Stimulated activated effector memory CD8-positive, alpha-beta T cell treated with anti-CD3 and anti-CD28 coated beads, Interleukin-12 subunit alpha, Interleukin-12 subunit beta, amount 100 ng/mL, for 72 hours (primary cell): ENCODE results near the gene SLC9A3.
A peak's percentile ranks its signal among the peaks of the same experiment; 100 is the strongest.

ENCODE experiments used
- ATAC-seq: fragments of 150-1000 bp; cut with Tn5 transposase; 2 replicates; pipeline ENCODE4 v1.10.0; 2021
- DNase-seq, 2 donors: peaks; one replicate each; pipeline ENCODE4 v3.0.0; 2021 to 2022; ENCODE audit warnings: low spot score in 2 of 2
- H3K27ac Mint-ChIP-seq: one replicate; pipeline ENCODE4 v1.8.0; 2022; ENCODE audit warnings: mild to moderate bottlenecking, mixed read lengths
- H3K36me3 Mint-ChIP-seq: one replicate; pipeline ENCODE4 v1.8.0; 2022; ENCODE audit warnings: mild to moderate bottlenecking, mixed read lengths
- H3K4me1 Mint-ChIP-seq: one replicate; pipeline ENCODE4 v1.8.0; 2022; ENCODE audit warnings: mixed read lengths
- H3K4me3 Mint-ChIP-seq: one replicate; pipeline ENCODE4 v1.8.0; 2022; ENCODE audit warnings: mild to moderate bottlenecking, mixed read lengths
- H3K9me3 Mint-ChIP-seq: one replicate; pipeline ENCODE4 v1.8.0; 2022; ENCODE audit warnings: mixed read lengths

The SLC9A3 gene

GRCh38 chr5:452978-453710, 71.1 kb downstream of the SLC9A3 start:
- Mint-ChIP-seq H3K4me1 (peaks cover 54% of the 10 kb centered on the region), H3K4me3 (no peak overlapping the region), H3K9me3 (peaks cover 8% of the 10 kb centered on the region), H3K36me3 (peaks cover 99% of the 10 kb centered on the region), H3K27ac (peak overlapping the region; percentile 72)
- no peak for ATAC-seq
- DNase-seq = no peak

- H3K9me3 Mint-ChIP-seq = peaks cover 8% of the 10 kb centered on the region
- H3K4me1 Mint-ChIP-seq = peaks cover 60% of the 10 kb centered on the region
- H3K4me3 Mint-ChIP-seq = no peak overlapping the region
- H3K36me3 Mint-ChIP-seq = peaks cover 100% of the 10 kb centered on the region
- ATAC-seq (no peak), DNase-seq (no peak)
- peak overlapping the region; percentile 72 for H3K27ac Mint-ChIP-seq
Observed at GRCh38 chr5:451587-452458, 72.4 kb downstream of the SLC9A3 start.

- DNase-seq (no peak), ATAC-seq (no peak)
- Mint-ChIP-seq H3K27ac (peak overlapping the region; percentile 30), H3K4me3 (no peak overlapping the region), H3K4me1 (peaks cover 71% of the 10 kb centered on the region), H3K9me3 (peaks cover 8% of the 10 kb centered on the region), H3K36me3 (peaks cover 99% of the 10 kb centered on the region)
Observed at GRCh38 chr5:449151-449550, 75.1 kb downstream of the SLC9A3 start.

- ATAC-seq = no peak
- no peak for DNase-seq
- H3K9me3 Mint-ChIP-seq = peaks cover 8% of the 10 kb centered on the region
- H3K27ac Mint-ChIP-seq = peak overlapping the region; percentile 30
- no peak overlapping the region for H3K4me3 Mint-ChIP-seq
- peaks cover 99% of the 10 kb centered on the region for H3K36me3 Mint-ChIP-seq
- H3K4me1 Mint-ChIP-seq = peaks cover 71% of the 10 kb centered on the region
Observed at GRCh38 chr5:448766-449090, 75.5 kb downstream of the SLC9A3 start.

- Mint-ChIP-seq H3K36me3 (peaks cover 99% of the 10 kb centered on the region), H3K27ac (peak overlapping the region; percentile 32), H3K4me3 (no peak overlapping the region), H3K4me1 (peaks cover 70% of the 10 kb centered on the region), H3K9me3 (peaks cover 8% of the 10 kb centered on the region)
- ATAC-seq (no peak), DNase-seq (no peak)
Observed at GRCh38 chr5:448061-448765, 76.0 kb downstream of the SLC9A3 start.

- no peak for DNase-seq
- Mint-ChIP-seq H3K9me3 (peaks cover 8% of the 10 kb centered on the region), H3K4me3 (no peak overlapping the region), H3K4me1 (peaks cover 65% of the 10 kb centered on the region), H3K27ac (peak overlapping the region; percentile 32), H3K36me3 (peaks cover 96% of the 10 kb centered on the region)
- ATAC-seq = no peak
Observed at GRCh38 chr5:447501-447900, 76.7 kb downstream of the SLC9A3 start.

GRCh38 chr5:446883-447263, 77.4 kb downstream of the SLC9A3 start:
- H3K4me3 Mint-ChIP-seq = no peak overlapping the region
- peaks cover 64% of the 10 kb centered on the region for H3K4me1 Mint-ChIP-seq
- ATAC-seq = peak; percentile 22
- peaks cover 93% of the 10 kb centered on the region for H3K36me3 Mint-ChIP-seq
- peak overlapping the region; percentile 64 for H3K27ac Mint-ChIP-seq
- DNase-seq = no peak
- H3K9me3 Mint-ChIP-seq = peaks cover 2% of the 10 kb centered on the region

DNA sequence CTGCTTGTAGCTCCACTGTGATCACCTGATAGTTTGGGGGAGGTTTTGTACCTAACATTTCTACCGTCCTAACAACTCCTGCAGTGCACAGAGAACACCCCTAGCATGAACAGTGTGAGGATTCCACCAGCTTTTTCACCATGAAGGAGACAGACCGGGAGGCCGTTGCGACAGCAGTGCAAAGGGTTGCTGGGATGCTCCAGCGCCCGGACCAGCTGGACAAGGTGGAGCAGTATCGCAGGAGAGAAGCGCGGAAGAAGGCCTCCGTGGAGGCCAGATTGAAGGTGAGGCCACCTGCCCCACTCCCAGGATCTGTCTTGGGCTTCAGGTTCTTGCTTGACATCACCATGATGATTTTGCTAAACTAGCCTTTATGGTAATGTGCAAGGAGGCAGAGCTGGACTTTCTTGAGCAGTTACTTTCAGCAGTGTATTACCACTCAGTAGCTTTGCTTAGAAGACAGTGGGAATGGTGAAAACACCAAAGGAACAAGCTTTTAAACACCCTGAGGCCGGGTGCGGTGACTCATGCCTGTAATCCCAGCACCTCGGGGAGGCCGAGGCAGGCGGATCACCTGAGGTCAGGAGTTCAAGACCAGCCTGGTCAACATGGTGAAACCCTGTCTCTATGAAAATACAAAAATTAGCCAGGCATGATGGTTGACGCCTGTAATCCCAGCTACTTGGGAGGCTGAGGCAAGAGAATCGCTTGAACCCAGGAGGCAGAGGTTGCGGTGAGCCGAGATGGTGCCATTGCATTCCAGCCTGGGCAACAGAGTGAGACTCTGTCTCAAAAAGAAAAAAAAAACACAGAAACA, 78.0 kb downstream of the SLC9A3 start:
- no peak for DNase-seq
- Mint-ChIP-seq H3K27ac (peak overlapping the region; percentile 64), H3K36me3 (peaks cover 87% of the 10 kb centered on the region), H3K4me3 (no peak overlapping the region), H3K9me3 (no peaks in the 10 kb centered on the region), H3K4me1 (peaks cover 64% of the 10 kb centered on the region)
- ATAC-seq = no peak

GRCh38 chr5:445591-445990, 78.7 kb downstream of the SLC9A3 start:
- DNase-seq = no peak
- Mint-ChIP-seq H3K9me3 (no peaks in the 10 kb centered on the region), H3K4me1 (peaks cover 64% of the 10 kb centered on the region), H3K27ac (peak overlapping the region; percentile 51), H3K36me3 (peaks cover 80% of the 10 kb centered on the region), H3K4me3 (no peak overlapping the region)
- ATAC-seq = no peak

- H3K9me3 Mint-ChIP-seq = no peaks in the 10 kb centered on the region
- DNase-seq (no peak), ATAC-seq (no peak)
- peaks cover 61% of the 10 kb centered on the region for H3K4me1 Mint-ChIP-seq
- H3K36me3 Mint-ChIP-seq = peaks cover 67% of the 10 kb centered on the region
- H3K4me3 Mint-ChIP-seq = peak overlapping the region; percentile 92
- peak overlapping the region; percentile 96 for H3K27ac Mint-ChIP-seq
Observed at GRCh38 chr5:444226-444625, 80.0 kb downstream of the SLC9A3 start.

GRCh38 chr5:443239-444151, 80.8 kb downstream of the SLC9A3 start:
- Mint-ChIP-seq H3K36me3 (peaks cover 59% of the 10 kb centered on the region), H3K4me1 (peaks cover 54% of the 10 kb centered on the region), H3K9me3 (no peaks in the 10 kb centered on the region), H3K4me3 (peak overlapping the region; percentile 92), H3K27ac (peak overlapping the region; percentile 96)
- peak; percentile 43 for ATAC-seq
- DNase-seq = peak in 1 of 2 donors; percentile 72

DNA sequence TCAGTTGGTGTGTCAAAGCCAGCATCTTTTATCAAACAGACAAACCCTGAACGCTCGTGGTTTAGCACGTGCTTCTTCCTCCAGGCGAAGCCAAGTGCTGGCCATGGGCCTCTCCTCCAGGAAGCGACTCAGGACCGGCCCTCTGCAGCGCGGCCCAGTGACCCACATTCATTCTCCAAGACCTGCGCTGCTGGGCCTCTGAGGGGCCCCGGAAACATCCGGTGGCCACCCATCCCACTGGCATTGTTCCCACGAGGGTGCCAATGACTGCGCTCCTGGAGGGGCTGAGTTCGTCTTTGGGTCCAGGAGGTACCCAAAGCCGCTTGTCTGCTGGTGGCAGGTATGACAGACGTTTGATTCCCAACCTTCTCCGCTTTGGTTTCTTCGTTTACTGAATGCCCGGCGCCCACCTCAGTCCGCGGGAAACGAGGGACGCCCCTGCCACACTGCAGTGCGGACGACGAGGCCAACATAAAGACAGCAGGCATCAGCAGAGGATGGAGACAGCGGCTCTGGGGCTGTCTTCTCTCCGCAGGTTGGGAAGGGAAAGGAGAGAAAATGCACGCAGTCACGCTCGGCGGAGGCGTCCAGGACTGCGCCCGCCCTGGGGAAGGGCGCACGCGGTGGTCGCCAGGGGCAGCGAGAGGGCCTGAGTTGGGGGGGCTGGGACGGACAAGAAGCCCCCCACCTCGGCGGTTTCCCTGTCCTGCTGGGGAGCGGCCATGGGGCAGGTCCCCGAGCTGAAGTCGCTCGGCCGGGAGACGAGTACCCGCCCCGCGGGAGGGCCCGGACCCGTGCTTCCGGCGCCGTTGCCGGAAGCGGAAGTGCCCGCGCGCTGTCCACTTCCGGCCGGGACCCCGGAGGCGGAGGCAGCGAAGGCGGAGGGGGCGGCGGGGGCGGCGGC, 81.7 kb downstream of the SLC9A3 start, which contains the start of gene EXOC3:
Gene EXOC3, plus strand, starts transcription at position 842 of the 904 bp plus-strand sequence. CDS start 3,030 bp downstream, outside the sequence.
- ATAC-seq (peak; percentile 93), DNase-seq (peak; percentile 64 to 88)
- Mint-ChIP-seq H3K4me1 (peaks cover 45% of the 10 kb centered on the region), H3K36me3 (peaks cover 50% of the 10 kb centered on the region), H3K4me3 (peak within 1 kb of the TSS; percentile 92), H3K27ac (peak within 1 kb of the TSS; percentile 96), H3K9me3 (no peaks in the 10 kb centered on the region)

DNA sequence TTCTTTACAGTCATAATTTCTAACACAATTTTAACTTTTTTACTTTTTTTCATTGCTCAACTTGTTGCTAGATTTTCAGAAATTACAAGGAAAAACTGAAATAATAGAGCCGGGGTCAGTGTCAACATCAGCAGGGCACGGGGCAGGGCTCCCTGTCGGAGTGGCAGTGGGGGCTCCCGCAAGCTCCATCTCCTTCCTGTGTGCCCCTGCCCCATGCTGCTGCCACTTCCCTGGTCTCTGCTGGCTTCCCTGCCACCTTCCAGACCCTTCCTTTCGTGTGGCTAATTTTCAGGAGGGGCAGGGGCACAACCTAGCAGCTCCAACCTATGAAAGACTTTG, 82.3 kb downstream of the SLC9A3 start:
- H3K36me3 Mint-ChIP-seq = peaks cover 44% of the 10 kb centered on the region
- peaks cover 39% of the 10 kb centered on the region for H3K4me1 Mint-ChIP-seq
- DNase-seq (no peak), ATAC-seq (no peak)
- H3K27ac Mint-ChIP-seq = peak overlapping the region; percentile 96
- peak overlapping the region; percentile 92 for H3K4me3 Mint-ChIP-seq
- H3K9me3 Mint-ChIP-seq = no peaks in the 10 kb centered on the region
